GM10847 (cell line): ENCODE results near the gene ADGRG3.

Experiments used
- POLR2A ChIP-seq: IDR thresholded peaks from 2 replicates; pipeline ENCODE4 v1.6.1; 2011; ENCODE audit not compliant: insufficient read length; ENCODE audit errors: extremely low read depth

Gene ADGRG3

GRCh38 chr16:57639172-57639887, 28.8 kb upstream of the ADGRG3 start:
- TF ChIP-seq POLR2A, result no peak

- no peak for TF ChIP-seq POLR2A
Observed at GRCh38 chr16:57640185-57640584, 27.9 kb upstream of the ADGRG3 start.

- TF ChIP-seq POLR2A, result no peak
Observed at GRCh38 chr16:57640612-57641011, 27.5 kb upstream of the ADGRG3 start.

- no peak for TF ChIP-seq POLR2A
Observed at GRCh38 chr16:57642160-57643135, 25.7 kb upstream of the ADGRG3 start.

GRCh38 chr16:57643147-57643874, 24.8 kb upstream of the ADGRG3 start:
- TF ChIP-seq POLR2A, result no peak

GRCh38 chr16:57643910-57644309, 24.2 kb upstream of the ADGRG3 start:
- TF ChIP-seq POLR2A, result no peak

- no peak for TF ChIP-seq POLR2A
Observed at GRCh38 chr16:57644383-57645014, 23.6 kb upstream of the ADGRG3 start.

- TF ChIP-seq POLR2A, result no peak
Observed at GRCh38 chr16:57645169-57645568, 22.9 kb upstream of the ADGRG3 start.

GRCh38 chr16:57645691-57646387, 22.3 kb upstream of the ADGRG3 start:
- no peak for TF ChIP-seq POLR2A

- no peak for TF ChIP-seq POLR2A
Observed at GRCh38 chr16:57646388-57647039, 21.6 kb upstream of the ADGRG3 start.

GRCh38 chr16:57647136-57647875, 20.8 kb upstream of the ADGRG3 start:
- no peak for TF ChIP-seq POLR2A

GRCh38 chr16:57648125-57648524, 20.0 kb upstream of the ADGRG3 start:
- TF ChIP-seq POLR2A, result no peak
